IMR-90 (cell line): ENCODE data around the gene RIMS4.

ENCODE experiments used
- CTCF ChIP-seq: conservative IDR thresholded peaks from 2 replicates; pipeline ENCODE4 v1.5.1; 2012; ENCODE audit warnings: mild to moderate bottlenecking, low read depth, low read length, improper control_type of control experiment
- MXI1 ChIP-seq: IDR thresholded peaks from 2 replicates; pipeline ENCODE4 v1.6.1; 2012; ENCODE audit warnings: low read depth, mild to moderate bottlenecking, low read length, moderate library complexity, borderline replicate concordance
- SMC3 ChIP-seq: fragments of 150-350 bp; IDR thresholded peaks from 2 replicates; pipeline ENCODE4 v1.6.1; 2016; ENCODE audit warnings: low read depth, mild to moderate bottlenecking, antibody characterized with exemption, low read length, moderate library complexity

- TF ChIP-seq CTCF (no peak), SMC3 (no peak), MXI1 (no peak)
Observed at GRCh38 chr20:44768854-44769480, 41.4 kb downstream of the RIMS4 start.
